ENCODE measurements around the gene YWHAB.

- TF ChIP-seq POLR2AphosphoS5 (IDR thresholded peaks at IDR 0.05; ENCODE audit: insufficient read depth, low read depth, low read length): no peak
- no peak for TF ChIP-seq MAX (IDR thresholded peaks at IDR 0.05; ENCODE audit: insufficient read depth, insufficient read length)
Observed at GRCh38 chr20:44838521-44838920, 47.0 kb upstream of the YWHAB start.
